Ovary (tissue), 9 donors: Measurements from ENCODE around the gene MCM5. TPM values are rescaled to one million over a fixed set of nuclear protein-coding genes. Genes with fewer than 3 reads are reported as not detected.

ENCODE experiments used
- DNase-seq, 5 donors: peaks; one replicate each; pipeline ENCODE4 v3.0.0-alpha.2; 2019 to 2020
- H3K27ac ChIP-seq, 2 donors: fragments of 200-600 bp; one replicate each; pipeline versions ENCODE4 v1.5.1 to v1.8.0; 2019 to 2022
- H3K27me3 ChIP-seq: fragments of 200-600 bp; one replicate; pipeline ENCODE4 v1.8.0; 2022
- H3K36me3 ChIP-seq: fragments of 200-600 bp; sonication (generic); one replicate; pipeline ENCODE4 v1.5.1; 2019
- H3K4me1 ChIP-seq: one replicate; pipeline ENCODE4 v1.8.1; 2013; ENCODE audit warnings: mild to moderate bottlenecking, moderate library complexity; ENCODE audit not compliant: insufficient read depth
- H3K4me3 ChIP-seq: fragments of 200-600 bp; sonication (generic); one replicate; pipeline ENCODE4 v1.5.1; 2017
- H3K9me3 ChIP-seq, 2 donors: fragments of 200-600 bp in 1 of 2; sonication (generic) in 1 of 2; one replicate each; pipeline versions ENCODE4 v1.5.1 to v1.8.1; 2013 to 2019; ENCODE audit warnings: mild to moderate bottlenecking in 1 of 2, moderate library complexity in 1 of 2
- CTCF ChIP-seq, 3 donors: fragments of 450-650 bp in 2 of 3; fragments of 200-600 bp in 1 of 3; IDR thresholded peaks; one replicate each; pipeline versions ENCODE4 v1.5.1 to v1.8.0; 2016 to 2022; ENCODE audit warnings: antibody characterized with exemption in 3 of 3, mild to moderate bottlenecking in 1 of 3
- EP300 ChIP-seq: sonication (generic); formaldehyde crosslinking; IDR thresholded peaks from one replicate; pipeline ENCODE4 v1.6.1; 2017; ENCODE audit warnings: antibody characterized with exemption
- POLR2A ChIP-seq: fragments of 450-650 bp; IDR thresholded peaks from one replicate; pipeline ENCODE4 v1.6.1; 2017; ENCODE audit warnings: antibody characterized with exemption, mild to moderate bottlenecking, moderate library complexity
- WGBS, 3 donors: extraction: QIAGEN DNeasy Blood & Tissue Kit in 1 of 3; methylation state at CpG; one replicate each; pipeline versions ENCODE4 v1.1.5 to v1.1.7; 2013 to 2017; 5-methylcytosine and 5-hydroxymethylcytosine counted together
- intact Hi-C, 4 donors: fragments of 100-400 bp; cut with DNase I; formaldehyde crosslinking; loops; one replicate each; pipeline versions ENCODE4 v1.11.0 to v1.15.1; 2022 to 2023
- polyA plus RNA-seq, 2 donors: library from polyadenylated mRNA; stranded (reverse); fragments of 200-250 nt in 1 of 2; fragments of 350-450 nt in 1 of 2; fragmentation: Illumina TruSeq in 1 of 2; extraction: RNeasy Lipid Tissue Mini Kit (QIAGEN cat#74804) in 1 of 2; gene quantifications; one replicate each; pipeline ENCODE4 v1.2.3, GENCODE V29; 2013 to 2014
- total RNA-seq, 7 donors: library from RNA; depleted of rRNA in 2 of 7; stranded (reverse); fragments of >200 nt in 2 of 7; fragmentation: NEBNext Ultra II Directional in 3 of 7; extraction: Animal tissue kit (Norgen Biotek cat#: 25700) in 3 of 7; gene quantifications; one replicate each; pipeline versions ENCODE4 v1.1.0 to v1.2.4, GENCODE V29; 2016 to 2023
- donor health status: DM: no; HTN: no; CAD: no; lungs with moderate emphysema.
- donor health status: DM: no; HTN: no; CAD: no.
- donor health status: Bipolar disorder and iron deficiency.
- donor health status: DM: yes; HTN: yes; CAD: no.
- donor health status: DM: no; HTN: no; CAD: no.
- donor health status: DM: yes; HTN: yes; CAD: no.

The MCM5 gene
- total and polyA plus RNA-seq, 9 donors, result 6.6 to 42.5 (median 39.1) TPM

GRCh38 chr22:35424081-35424480 is 24.1 kb downstream of the MCM5 start:
- no peak for DNase-seq
- H3K27ac ChIP-seq, result peak overlapping the region; percentile 13 to 74
- no peaks in the 10 kb centered on the region for H3K4me1 ChIP-seq
- H3K27me3 ChIP-seq, result no peaks in the 10 kb centered on the region
- intact Hi-C loops, result loop anchor here in 3 of 4 donors (5.0 to 10.0 kb wide), 2 partner anchors 69 to 158 kb away; no protein-coding TSS in a partner anchor
- TF ChIP-seq CTCF (IDR thresholded peaks at IDR 0.05) (no peak), POLR2A (no peak), EP300 (no peak)
- no peaks in the 10 kb centered on the region for H3K36me3 ChIP-seq
- no peaks in the 10 kb centered on the region for H3K9me3 ChIP-seq
- H3K4me3 ChIP-seq, result no peak overlapping the region
- WGBS, 3 donors, result 90 to 94% (median 93%) methylated on average over 26 of the region's 26 CpGs

- TF ChIP-seq POLR2A (no peak), EP300 (no peak), CTCF (IDR thresholded peaks at IDR 0.05) (no peak)
- intact Hi-C loops, result loop anchor here (5.0 to 10.0 kb wide), 3 partner anchors 70 to 158 kb away; no protein-coding TSS in a partner anchor
- no peak overlapping the region for H3K4me3 ChIP-seq
- H3K36me3 ChIP-seq, result no peaks in the 10 kb centered on the region
- H3K4me1 ChIP-seq, result no peaks in the 10 kb centered on the region
- no peaks in the 10 kb centered on the region for H3K9me3 ChIP-seq
- peak overlapping the region in 1 of 2 donors; percentile 74 for H3K27ac ChIP-seq
- WGBS, 3 donors, result 23 to 44% (median 39%) methylated on average over 7 of the region's 7 CpGs
- peak in 2 of 5 donors; percentile 61 to 66 for DNase-seq
- no peaks in the 10 kb centered on the region for H3K27me3 ChIP-seq
These were observed 24.8 kb downstream of the MCM5 start for GRCh38 chr22:35424761-35425160.

GRCh38 chr22:35425546-35425945 is 25.6 kb downstream of the MCM5 start:
- no peaks in the 10 kb centered on the region for H3K36me3 ChIP-seq
- peak overlapping the region in 1 of 2 donors; percentile 74 for H3K27ac ChIP-seq
- TF ChIP-seq CTCF (IDR thresholded peaks at IDR 0.05), result no peak
- no peak for TF ChIP-seq EP300
- TF ChIP-seq POLR2A, result no peak
- intact Hi-C loops, result loop anchor here in 3 of 4 donors (5.0 to 10.0 kb wide), 2 partner anchors 71 to 73 kb away; no protein-coding TSS in a partner anchor
- DNase-seq, result no peak
- no peaks in the 10 kb centered on the region for H3K9me3 ChIP-seq
- no peak overlapping the region for H3K4me3 ChIP-seq
- H3K4me1 ChIP-seq, result no peaks in the 10 kb centered on the region
- WGBS, 3 donors, result 56 to 71% (median 59%) methylated on average over 7 of the region's 7 CpGs
- H3K27me3 ChIP-seq, result no peaks in the 10 kb centered on the region

GRCh38 chr22:35425971-35426800 is 26.2 kb downstream of the MCM5 start:
- Histone ChIP-seq H3K36me3 (no peaks in the 10 kb centered on the region), H3K9me3 (no peaks in the 10 kb centered on the region), H3K4me1 (no peaks in the 10 kb centered on the region), H3K27me3 (no peaks in the 10 kb centered on the region), H3K27ac (peak overlapping the region in 1 of 2 donors; percentile 74), H3K4me3 (no peak overlapping the region)
- DNase-seq, result no peak
- TF ChIP-seq CTCF (IDR thresholded peaks at IDR 0.05), result no peak
- TF ChIP-seq POLR2A, result no peak
- no peak for TF ChIP-seq EP300
- 85 to 88% (median 86%) methylated on average over 11 of the region's 11 CpGs for WGBS, 3 donors
- intact Hi-C loops, result loop anchor here in 3 of 4 donors (5.0 to 10.0 kb wide), 2 partner anchors 71 to 74 kb away; no protein-coding TSS in a partner anchor
